H1 (cell line): ENCODE results near the gene NDUFB6. TPM values are rescaled to one million over a fixed set of nuclear protein-coding genes. Genes with fewer than 3 reads are reported as not detected.

Experiments
- CTCF ChIA-PET: fragments of 300-600 bp; sonication (Branson Sonifier 250); formaldehyde crosslinking; loops from one replicate; lab custom pipeline; 2021; ENCODE audit not compliant: partially characterized antibody; lab: Charles Lee
- POLR2A ChIA-PET: fragments of 300-600 bp; sonication (Branson Sonifier 250); formaldehyde crosslinking; loops from one replicate; lab custom pipeline; 2021; ENCODE audit warnings: inconsistent platforms; ENCODE audit not compliant: partially characterized antibody; lab: Charles Lee
- DNase-seq, 2 experiments: peaks; one replicate each; pipeline versions ENCODE4 v3.0.0 to v3.0.0-alpha.2; 2010 to 2022; ENCODE audit warnings: low spot score in 2 of 2, low read depth in 1 of 2, mixed read lengths in 1 of 2
- FAIRE-seq: peaks from 2 replicates; lab custom pipeline; 2011; peaks lifted over from hg19 to GRCh38; lab: Jason Lieb, UNC
- H2AFZ ChIP-seq: 2 replicates; pipeline ENCODE4 v1.8.1; 2012; ENCODE audit warnings: low read length, inconsistent platforms
- H2AK5ac ChIP-seq: 2 replicates; pipeline ENCODE4 v1.6.1; 2013; ENCODE audit warnings: low read depth, low read length
- H2BK120ac ChIP-seq: replicated peaks from 2 replicates; pipeline ENCODE3; 2013; ENCODE audit warnings: low read depth, low read length, inconsistent platforms
- H2BK12ac ChIP-seq: 2 replicates; pipeline ENCODE4 v1.6.1; 2013; ENCODE audit warnings: low read depth, low read length
- H2BK15ac ChIP-seq: 2 replicates; pipeline ENCODE4 v1.6.1; 2013; ENCODE audit warnings: low read length
- H2BK20ac ChIP-seq: 2 replicates; pipeline ENCODE4 v1.6.1; 2013; ENCODE audit warnings: low read length
- H2BK5ac ChIP-seq: 2 replicates; pipeline ENCODE4 v1.6.1; 2013; ENCODE audit warnings: low read depth, low read length
- H3K14ac ChIP-seq: 2 replicates; pipeline ENCODE4 v1.6.1; 2013; ENCODE audit warnings: inconsistent platforms; ENCODE audit not compliant: insufficient read length
- H3K18ac ChIP-seq: 2 replicates; pipeline ENCODE4 v1.6.1; 2013; ENCODE audit warnings: low read length; ENCODE audit errors: extremely low read depth
- H3K23ac ChIP-seq: 2 replicates; pipeline ENCODE4 v1.6.1; 2013; ENCODE audit warnings: inconsistent platforms; ENCODE audit not compliant: insufficient read length
- H3K23me2 ChIP-seq: 2 replicates; pipeline ENCODE4 v1.6.1; 2013; ENCODE audit warnings: low read depth, low read length
- H3K27ac ChIP-seq: 2 replicates; pipeline ENCODE4 v1.6.1; 2011; ENCODE audit warnings: low read depth, low read length, inconsistent platforms
- H3K27me3 ChIP-seq, 4 experiments: replicated peaks in 1 of 4; 1 replicate in 1 of 4; 2 replicates in 3 of 4; pipeline versions ENCODE4 v1.6.1 to v1.8.1; 2011 to 2013; ENCODE audit warnings: low read length in 3 of 4, mild to moderate bottlenecking in 3 of 4, inconsistent platforms in 2 of 4, mixed read lengths in 2 of 4, moderate library complexity in 1 of 4; ENCODE audit not compliant: control insufficient read depth in 3 of 4, insufficient read depth in 3 of 4; ENCODE audit errors: extremely low read depth in 1 of 4
- H3K36me3 ChIP-seq, 4 experiments: 2 replicates each; pipeline versions ENCODE4 v1.6.1 to v1.8.1; 2011 to 2013; ENCODE audit warnings: mild to moderate bottlenecking in 4 of 4, low read length in 3 of 4, moderate library complexity in 2 of 4, control low read depth in 1 of 4, inconsistent platforms in 1 of 4; ENCODE audit not compliant: insufficient read depth in 4 of 4, control insufficient read depth in 2 of 4
- H3K4ac ChIP-seq: replicated peaks from 2 replicates; pipeline ENCODE3; 2013; ENCODE audit warnings: low read length, low read depth, mixed read lengths, inconsistent platforms; ENCODE audit not compliant: insufficient read length
- H3K4me1 ChIP-seq, 4 experiments: replicated peaks in 1 of 4; 1 replicate in 1 of 4; 2 replicates in 3 of 4; pipeline versions ENCODE4 v1.6.1 to v1.8.1; 2011 to 2013; ENCODE audit warnings: low read length in 3 of 4, inconsistent platforms in 2 of 4, mixed read lengths in 1 of 4; ENCODE audit not compliant: insufficient read depth in 4 of 4, control insufficient read depth in 3 of 4
- H3K4me2 ChIP-seq, 2 experiments: 2 replicates each; pipeline versions ENCODE4 v1.6.1 to v1.8.1; 2011 to 2013; ENCODE audit warnings: low read depth in 2 of 2, low read length in 2 of 2, control low read depth in 1 of 2, inconsistent platforms in 1 of 2, mild to moderate bottlenecking in 1 of 2; ENCODE audit not compliant: insufficient read depth in 1 of 2
- H3K4me3 ChIP-seq, 4 experiments: fragments of 200-600, 300-600 bp in 1 of 4; sonication (generic), shearing (Covaris generic), sonication (Bioruptor Twin) in 1 of 4; 2 replicates each; pipeline versions ENCODE4 v1.5.1 to v1.8.1; 2011 to 2016; ENCODE audit warnings: low read length in 4 of 4, low read depth in 3 of 4, control low read depth in 2 of 4, inconsistent platforms in 2 of 4, mild to moderate bottlenecking in 2 of 4, mixed read lengths in 1 of 4, moderate library complexity in 1 of 4; ENCODE audit not compliant: insufficient read depth in 2 of 4; ENCODE audit errors: extremely low read depth in 1 of 4
- H3K56ac ChIP-seq: replicated peaks from 2 replicates; pipeline ENCODE3; 2013; ENCODE audit warnings: low read depth, mild to moderate bottlenecking, mixed read lengths, low read length, inconsistent platforms; ENCODE audit not compliant: insufficient read length
- H3K79me1 ChIP-seq: 2 replicates; pipeline ENCODE4 v1.6.1; 2013; ENCODE audit warnings: low read depth, low read length, control low read depth
- H3K79me2 ChIP-seq, 2 experiments: 2 replicates each; pipeline versions ENCODE4 v1.6.1 to v1.8.1; 2012 to 2013; ENCODE audit warnings: low read length in 2 of 2, mild to moderate bottlenecking in 2 of 2, inconsistent platforms in 1 of 2; ENCODE audit not compliant: insufficient read depth in 2 of 2, control insufficient read depth in 1 of 2
- H3K9ac ChIP-seq, 4 experiments: replicated peaks in 1 of 4; 1 replicate in 1 of 4; 2 replicates in 3 of 4; pipeline versions ENCODE4 v1.6.1 to v1.8.1; 2011 to 2013; ENCODE audit warnings: low read depth in 3 of 4, low read length in 3 of 4, control low read depth in 2 of 4, mild to moderate bottlenecking in 2 of 4, moderate library complexity in 2 of 4, inconsistent platforms in 1 of 4; ENCODE audit errors: extremely low read depth in 1 of 4
- H3K9me3 ChIP-seq, 2 experiments: 2 replicates each; pipeline versions ENCODE4 v1.6.1 to v1.8.1; 2012 to 2013; ENCODE audit warnings: mild to moderate bottlenecking in 2 of 2, moderate library complexity in 2 of 2, control low read depth in 1 of 2, inconsistent platforms in 1 of 2, low read depth in 1 of 2, low read length in 1 of 2, mixed read lengths in 1 of 2; ENCODE audit not compliant: insufficient read depth in 2 of 2
- H4K20me1 ChIP-seq, 2 experiments: replicated peaks in 1 of 2; 2 replicates each; pipeline versions ENCODE3 to v1.8.1; 2011 to 2013; ENCODE audit warnings: inconsistent platforms in 2 of 2, low read length in 2 of 2, mild to moderate bottlenecking in 1 of 2; ENCODE audit not compliant: insufficient read depth in 2 of 2, control insufficient read depth in 1 of 2
- H4K5ac ChIP-seq: 2 replicates; pipeline ENCODE4 v1.6.1; 2013; ENCODE audit warnings: low read length, low read depth, mixed read lengths, inconsistent platforms; ENCODE audit not compliant: insufficient read length
- H4K8ac ChIP-seq: 2 replicates; pipeline ENCODE4 v1.8.0; 2013; ENCODE audit warnings: mild to moderate bottlenecking, moderate library complexity, low read length, inconsistent platforms; ENCODE audit not compliant: insufficient read depth; ENCODE audit errors: extremely low read depth
- H4K91ac ChIP-seq: replicated peaks from 2 replicates; pipeline ENCODE3; 2013; ENCODE audit warnings: low read length, mixed read lengths, inconsistent platforms; ENCODE audit not compliant: insufficient read length
- ASH2L ChIP-seq: fragments of 200-600, 300-600 bp; sonication (generic); IDR thresholded peaks from one replicate; pipeline ENCODE4 v1.7.1; 2017; ENCODE audit warnings: low read length
- CREB1 ChIP-seq: IDR thresholded peaks from 2 replicates; pipeline ENCODE4 v1.6.1; 2012; ENCODE audit warnings: inconsistent platforms
- HDAC2 ChIP-seq, 2 experiments: fragments of 300-600 bp in 1 of 2; sonication (generic) in 1 of 2; IDR thresholded peaks; 2 replicates each; pipeline ENCODE4 v1.6.1; 2011 to 2012; ENCODE audit warnings: low read depth in 2 of 2, low read length in 2 of 2, mild to moderate bottlenecking in 2 of 2, moderate library complexity in 2 of 2, borderline replicate concordance in 1 of 2, inconsistent platforms in 1 of 2
- RBBP5 ChIP-seq: IDR thresholded peaks from 2 replicates; pipeline ENCODE4 v1.7.1; 2012; ENCODE audit warnings: low read depth, mild to moderate bottlenecking, inconsistent platforms, low read length, moderate library complexity, borderline replicate concordance
- WGBS, 2 experiments: shearing (Covaris generic) in 1 of 2; methylation state at CpG; one replicate each; pipeline versions ENCODE4 v1.1.6 to v1.1.7; 2013 to 2015; ENCODE audit warnings: low lambda C conversion rate in 2 of 2, mixed read lengths in 2 of 2, inconsistent platforms in 1 of 2, low coverage in 1 of 2, missing lambda C conversion rate in 1 of 2; ENCODE audit not compliant: insufficient replicate concordance in 2 of 2, insufficient coverage in 1 of 2, insufficient read length in 1 of 2; ENCODE audit errors: extremely low coverage in 1 of 2, missing lambda C conversion rate in 1 of 2; 5-methylcytosine and 5-hydroxymethylcytosine counted together
- polyA plus RNA-seq, 7 experiments: library from polyadenylated mRNA; depleted of rRNA in 3 of 7; stranded (reverse) in 5 of 7; unstranded in 2 of 7; fragments of >200 nt in 5 of 7; fragments of 200-250 nt in 2 of 7; gene quantifications; 1 replicate in 5 of 7; 2 replicates in 1 of 7; 4 replicates in 1 of 7; pipeline versions ENCODE4 v1.2.1 to v1.2.3, GENCODE V29; 2011 to 2013; ENCODE audit warnings: missing spikeins in 2 of 7, mixed read lengths in 2 of 7
- total RNA-seq: library from RNA; stranded (reverse); fragmentation: NEBNext Ultra II Directional; extraction: Animal tissue kit (Norgen Biotek cat#: 25700); gene quantifications from 2 replicates; pipeline ENCODE4 v1.2.1, GENCODE V29; 2021
- TF ChIP-seq, protein P1 (sequence below): IDR thresholded peaks from 2 replicates; pipeline ENCODE4 v1.6.1; 2012; ENCODE audit warnings: inconsistent platforms

The NDUFB6 gene
- total and polyA plus RNA-seq, 2 of the 8 experiments (the other 6 are each of a cell fraction or from before 2014, with no cell fraction given): 55.8 to 61.4 TPM

DNA sequence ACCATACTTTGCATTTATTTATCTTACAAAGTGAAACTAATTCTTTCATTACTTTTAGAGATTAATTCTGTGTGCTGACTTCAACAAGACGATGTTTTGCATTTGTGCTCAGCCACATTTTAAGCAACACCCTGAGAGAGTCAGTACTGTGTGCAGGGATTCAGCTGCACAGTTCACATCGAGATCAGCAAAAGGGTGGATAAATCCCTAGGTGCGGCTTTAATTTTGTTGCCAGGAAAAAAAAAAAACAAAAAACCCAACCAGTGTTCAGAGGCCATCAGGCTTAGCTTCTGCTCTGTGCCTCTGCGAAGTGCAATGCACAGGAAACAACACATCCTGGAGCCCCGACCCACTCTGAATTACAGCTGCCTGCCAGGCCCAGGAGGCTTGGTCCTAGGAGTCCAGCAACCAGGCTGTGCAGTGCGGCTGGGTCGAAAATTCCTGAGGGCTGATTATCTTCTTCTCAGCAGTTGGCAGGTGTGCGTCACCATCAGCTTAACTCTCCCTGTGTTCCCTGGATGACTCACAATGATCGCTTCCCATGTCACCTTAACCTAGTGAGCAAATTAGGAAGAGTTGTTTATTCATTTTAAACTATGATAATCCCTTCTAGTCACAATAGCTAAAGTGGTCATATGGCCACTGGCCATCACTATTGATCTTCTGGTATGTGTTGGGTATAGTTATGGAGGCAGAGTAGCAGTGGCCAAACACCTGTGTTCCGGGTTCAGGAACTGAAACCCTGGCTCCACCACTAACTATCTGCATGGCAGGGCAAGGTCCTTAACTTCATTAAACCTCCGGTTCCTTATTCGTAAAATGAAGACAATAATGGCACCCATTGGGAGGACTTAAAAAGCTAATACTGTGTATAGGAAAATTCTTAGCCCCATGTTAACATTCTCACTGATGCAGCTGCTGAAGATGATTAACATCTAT is 31.2 kb upstream of the NDUFB6 start:
- ChIA-PET CTCF (interaction anchor here (0.6 to 2.3 kb wide), 6 partner anchors 15 to 100 kb away, joined by 3 to 9 read pairs (median 4); no protein-coding TSS in a partner anchor), POLR2A (no interaction called here)
- Histone ChIP-seq H3K4me1 (no peaks in the 10 kb centered on the region), H3K56ac (no peak overlapping the region), H3K23me2 (no peaks in the 10 kb centered on the region), H4K5ac (no peak overlapping the region), H2AFZ (no peak overlapping the region), H2BK15ac (no peak overlapping the region), H3K9me3 (peaks cover 0 to 3% of the 10 kb centered on the region in 2 experiments; a peak in 1 of 4 replicates), H3K36me3 (no peaks in the 10 kb centered on the region), H2BK12ac (no peak overlapping the region), H2BK5ac (no peak overlapping the region), H3K18ac (no peak overlapping the region), H2BK120ac (no peak overlapping the region), H2AK5ac (no peak overlapping the region), H3K79me1 (no peaks in the 10 kb centered on the region), H2BK20ac (no peak overlapping the region), H3K27ac (no peak overlapping the region), H3K23ac (no peak overlapping the region), H3K9ac (no peak overlapping the region), H4K91ac (no peak overlapping the region), H3K79me2 (no peaks in the 10 kb centered on the region), H3K4me2 (no peak overlapping the region), H3K4ac (no peak overlapping the region), H3K27me3 (no peaks in the 10 kb centered on the region), H3K4me3 (no peak overlapping the region), H4K8ac (no peak overlapping the region), H4K20me1 (no peaks in the 10 kb centered on the region), H3K14ac (no peak overlapping the region)
- no peak for FAIRE-seq
- DNase-seq: no peak
- WGBS, 2 experiments: 84% methylated on average over 12 of the region's 12 CpGs; no CpG with 5 or more reads in 1 of the 2 experiments
- TF ChIP-seq CREB1 (no peak), ASH2L (no peak), HDAC2 (IDR thresholded peaks at IDR 0.05; ENCODE audit: borderline replicate concordance in 1 of 2, low read depth in 2 of 2, low read length in 2 of 2) (no peak), RBBP5 (no peak)
- TF ChIP-seq, protein P1, sequence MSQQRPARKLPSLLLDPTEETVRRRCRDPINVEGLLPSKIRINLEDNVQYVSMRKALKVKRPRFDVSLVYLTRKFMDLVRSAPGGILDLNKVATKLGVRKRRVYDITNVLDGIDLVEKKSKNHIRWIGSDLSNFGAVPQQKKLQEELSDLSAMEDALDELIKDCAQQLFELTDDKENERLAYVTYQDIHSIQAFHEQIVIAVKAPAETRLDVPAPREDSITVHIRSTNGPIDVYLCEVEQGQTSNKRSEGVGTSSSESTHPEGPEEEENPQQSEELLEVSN: no peak
